Stimulated activated memory B cell treated with anti-CD40 and anti-IgM and Interleukin-4, amounts not matched to agents 10 μg/mL and 1 μg/mL and 100 μg/mL, for 72 hours (primary cell): ENCODE data around the gene ENKD1.
"Not testable (repeated sequence)": the region's sequence is repeated elsewhere in the genome, so short reads cannot be mapped to it uniquely, and the experiment has no call there.

Experiments used
- ATAC-seq: fragments of 150-1000 bp; cut with Tn5 transposase; 2 replicates; pipeline ENCODE4 v1.10.0; 2021
- H3K27ac Mint-ChIP-seq: one replicate; pipeline ENCODE4 v1.8.0; 2022; ENCODE audit warnings: mild to moderate bottlenecking, mixed read lengths
- H3K27me3 Mint-ChIP-seq: one replicate; pipeline ENCODE4 v1.8.0; 2022; ENCODE audit warnings: mixed read lengths
- H3K36me3 Mint-ChIP-seq: one replicate; pipeline ENCODE4 v1.8.0; 2022; ENCODE audit warnings: mixed read lengths
- H3K4me1 Mint-ChIP-seq: one replicate; pipeline ENCODE4 v1.8.0; 2022; ENCODE audit warnings: mixed read lengths
- H3K4me3 Mint-ChIP-seq: one replicate; pipeline ENCODE4 v1.8.0; 2022; ENCODE audit warnings: mild to moderate bottlenecking, moderate library complexity, mixed read lengths
- H3K9me3 Mint-ChIP-seq: one replicate; pipeline ENCODE4 v1.8.0; 2022; ENCODE audit warnings: mixed read lengths

The ENKD1 gene

GRCh38 chr16:67694611-67695010 is 28.1 kb upstream of the ENKD1 start:
- no peaks in the 10 kb centered on the region for H3K9me3 Mint-ChIP-seq
- H3K36me3 Mint-ChIP-seq, result peaks cover 12% of the 10 kb centered on the region
- no peak overlapping the region for H3K4me3 Mint-ChIP-seq
- H3K27me3 Mint-ChIP-seq, result no peaks in the 10 kb centered on the region
- no peak for ATAC-seq
- H3K4me1 Mint-ChIP-seq, result peaks cover 10% of the 10 kb centered on the region
- H3K27ac Mint-ChIP-seq, result no peak overlapping the region

GRCh38 chr16:67693517-67694285 is 27.2 kb upstream of the ENKD1 start:
- not testable (repeated sequence) for H3K9me3 Mint-ChIP-seq, H3K36me3 Mint-ChIP-seq, H3K27me3 Mint-ChIP-seq, H3K4me3 Mint-ChIP-seq, ATAC-seq
- Mint-ChIP-seq H3K27ac (peak overlapping the region; percentile 82), H3K4me1 (peaks cover 10% of the 10 kb centered on the region)

- H3K4me1 Mint-ChIP-seq, result peaks cover 19% of the 10 kb centered on the region
- H3K27me3 Mint-ChIP-seq, result no peaks in the 10 kb centered on the region
- ATAC-seq, result peak; percentile 85
- H3K4me3 Mint-ChIP-seq, result peak overlapping the region; percentile 2
- H3K27ac Mint-ChIP-seq, result peak overlapping the region; percentile 76
- H3K36me3 Mint-ChIP-seq, result peaks cover 29% of the 10 kb centered on the region
- H3K9me3 Mint-ChIP-seq, result no peaks in the 10 kb centered on the region
These were observed 19.0 kb upstream of the ENKD1 start for GRCh38 chr16:67685388-67686112.

- Mint-ChIP-seq H3K9me3 (no peaks in the 10 kb centered on the region), H3K27ac (peak overlapping the region; percentile 27), H3K4me3 (no peak overlapping the region), H3K4me1 (peaks cover 19% of the 10 kb centered on the region), H3K36me3 (peaks cover 29% of the 10 kb centered on the region), H3K27me3 (no peaks in the 10 kb centered on the region)
- no peak for ATAC-seq
These were observed 17.2 kb upstream of the ENKD1 start for GRCh38 chr16:67683767-67684166.

- Mint-ChIP-seq H3K36me3 (peaks cover 30% of the 10 kb centered on the region), H3K4me1 (peaks cover 9% of the 10 kb centered on the region), H3K27ac (no peak overlapping the region), H3K27me3 (no peaks in the 10 kb centered on the region), H3K9me3 (no peaks in the 10 kb centered on the region), H3K4me3 (no peak overlapping the region)
- no peak for ATAC-seq
These were observed 13.7 kb upstream of the ENKD1 start for GRCh38 chr16:67679935-67680897.

- ATAC-seq, result no peak
- Mint-ChIP-seq H3K27me3 (no peaks in the 10 kb centered on the region), H3K27ac (no peak overlapping the region)
These were observed 11.9 kb upstream of the ENKD1 start for GRCh38 chr16:67678354-67679023.

GRCh38 chr16:67677712-67678111 is 11.2 kb upstream of the ENKD1 start:
- peaks cover 24% of the 10 kb centered on the region for H3K4me1 Mint-ChIP-seq
- H3K9me3 Mint-ChIP-seq, result no peaks in the 10 kb centered on the region
- H3K27ac Mint-ChIP-seq, result peak overlapping the region; percentile 27
- no peaks in the 10 kb centered on the region for H3K27me3 Mint-ChIP-seq
- no peak overlapping the region for H3K4me3 Mint-ChIP-seq
- no peak for ATAC-seq
- peaks cover 22% of the 10 kb centered on the region for H3K36me3 Mint-ChIP-seq

More at GRCh38 chr16:67678354-67679023, 11.9 kb upstream of the ENKD1 start:
- Mint-ChIP-seq H3K9me3 (no peaks in the 10 kb centered on the region), H3K4me1 (peaks cover 21% of the 10 kb centered on the region), H3K4me3 (no peak overlapping the region), H3K36me3 (peaks cover 26% of the 10 kb centered on the region)

GRCh38 chr16:67676939-67677338 is 10.4 kb upstream of the ENKD1 start:
- no peaks in the 10 kb centered on the region for H3K9me3 Mint-ChIP-seq
- H3K4me1 Mint-ChIP-seq, result peaks cover 30% of the 10 kb centered on the region
- ATAC-seq, result no peak
- peaks cover 15% of the 10 kb centered on the region for H3K36me3 Mint-ChIP-seq
- H3K27me3 Mint-ChIP-seq, result no peaks in the 10 kb centered on the region
- peak overlapping the region; percentile 27 for H3K27ac Mint-ChIP-seq
- no peak overlapping the region for H3K4me3 Mint-ChIP-seq

GRCh38 chr16:67676516-67676915 is 10.0 kb upstream of the ENKD1 start:
- no peak overlapping the region for H3K4me3 Mint-ChIP-seq
- H3K9me3 Mint-ChIP-seq, result no peaks in the 10 kb centered on the region
- H3K27me3 Mint-ChIP-seq, result no peaks in the 10 kb centered on the region
- H3K27ac Mint-ChIP-seq, result peak overlapping the region; percentile 27
- peaks cover 30% of the 10 kb centered on the region for H3K4me1 Mint-ChIP-seq
- H3K36me3 Mint-ChIP-seq, result peaks cover 14% of the 10 kb centered on the region
- no peak for ATAC-seq

- H3K27ac Mint-ChIP-seq, result no peak overlapping the region
- peaks cover 11% of the 10 kb centered on the region for H3K36me3 Mint-ChIP-seq
- no peak for ATAC-seq
- no peaks in the 10 kb centered on the region for H3K9me3 Mint-ChIP-seq
- H3K27me3 Mint-ChIP-seq, result no peaks in the 10 kb centered on the region
- no peak overlapping the region for H3K4me3 Mint-ChIP-seq
- peaks cover 30% of the 10 kb centered on the region for H3K4me1 Mint-ChIP-seq
These were observed 9.4 kb upstream of the ENKD1 start for GRCh38 chr16:67675999-67676398.

GRCh38 chr16:67675579-67675935 is 9.0 kb upstream of the ENKD1 start:
- peaks cover 30% of the 10 kb centered on the region for H3K4me1 Mint-ChIP-seq
- H3K9me3 Mint-ChIP-seq, result no peaks in the 10 kb centered on the region
- ATAC-seq, result no peak
- H3K27me3 Mint-ChIP-seq, result no peaks in the 10 kb centered on the region
- no peak overlapping the region for H3K27ac Mint-ChIP-seq
- peaks cover 9% of the 10 kb centered on the region for H3K36me3 Mint-ChIP-seq
- no peak overlapping the region for H3K4me3 Mint-ChIP-seq

GRCh38 chr16:67674851-67675578 is 8.5 kb upstream of the ENKD1 start:
- peak overlapping the region; percentile 62 for H3K27ac Mint-ChIP-seq
- peaks cover 9% of the 10 kb centered on the region for H3K36me3 Mint-ChIP-seq
- no peaks in the 10 kb centered on the region for H3K27me3 Mint-ChIP-seq
- peaks cover 31% of the 10 kb centered on the region for H3K4me1 Mint-ChIP-seq
- H3K9me3 Mint-ChIP-seq, result no peaks in the 10 kb centered on the region
- no peak overlapping the region for H3K4me3 Mint-ChIP-seq
- peak; percentile 22 for ATAC-seq

- H3K27me3 Mint-ChIP-seq, result no peaks in the 10 kb centered on the region
- H3K9me3 Mint-ChIP-seq, result no peaks in the 10 kb centered on the region
- no peak for ATAC-seq
- H3K27ac Mint-ChIP-seq, result peak overlapping the region; percentile 62
- no peak overlapping the region for H3K4me3 Mint-ChIP-seq
- peaks cover 42% of the 10 kb centered on the region for H3K4me1 Mint-ChIP-seq
- H3K36me3 Mint-ChIP-seq, result peaks cover 9% of the 10 kb centered on the region
These were observed 7.4 kb upstream of the ENKD1 start for GRCh38 chr16:67673712-67674580.
